ENCODE measurements around the gene ZMIZ1.

- TF ChIP-seq CTCF (IDR thresholded peaks at IDR 0.05) = no peak
- TF ChIP-seq ZFX (IDR thresholded peaks at IDR 0.05; ENCODE audit: borderline replicate concordance) = no peak
These were observed 77.0 kb downstream of the ZMIZ1 start for GRCh38 chr10:79145517-79146470.
